Endodermal cell (in vitro differentiated cells): ENCODE results near the gene DSC3. TPM values are rescaled to one million over a fixed set of nuclear protein-coding genes. Genes with fewer than 3 reads are reported as not detected.

Experiments used
- DNase-seq: peaks from one replicate; pipeline ENCODE4 v3.0.0-alpha.2; 2017
- H3K27ac ChIP-seq: 2 replicates; pipeline ENCODE4 v1.5.1; 2013; ENCODE audit warnings: mild to moderate bottlenecking, low read depth, low read length, moderate library complexity
- H3K27me3 ChIP-seq: 2 replicates; pipeline ENCODE4 v1.6.1; 2013; ENCODE audit warnings: mild to moderate bottlenecking, low read length, moderate library complexity; ENCODE audit not compliant: insufficient read depth, control insufficient read depth, poor library complexity, severe bottlenecking
- H3K36me3 ChIP-seq: 2 replicates; pipeline ENCODE4 v1.7.0; 2013; ENCODE audit warnings: mild to moderate bottlenecking, low read length, moderate library complexity; ENCODE audit not compliant: control insufficient read depth, insufficient read depth
- H3K4me1 ChIP-seq: one replicate; pipeline ENCODE4 v1.7.0; 2013; ENCODE audit warnings: low read length; ENCODE audit not compliant: control insufficient read depth, insufficient read depth
- H3K4me3 ChIP-seq: 2 replicates; pipeline ENCODE4 v1.5.1; 2013; ENCODE audit warnings: mild to moderate bottlenecking, low read length, moderate library complexity
- H3K9ac ChIP-seq: 2 replicates; pipeline ENCODE4 v1.6.1; 2013; ENCODE audit warnings: mild to moderate bottlenecking, low read length, moderate library complexity; ENCODE audit not compliant: poor library complexity, severe bottlenecking; ENCODE audit errors: extremely low read depth
- H3K9me3 ChIP-seq: 2 replicates; pipeline ENCODE4 v1.6.1; 2013; ENCODE audit warnings: mild to moderate bottlenecking, low read length, moderate library complexity; ENCODE audit not compliant: control insufficient read depth
- H3K27ac Mint-ChIP-seq: 2 replicates; pipeline ENCODE4 v1.8.0; 2020; ENCODE audit warnings: mixed read lengths
- H3K27me3 Mint-ChIP-seq: 2 replicates; pipeline ENCODE4 v1.8.0; 2021; ENCODE audit warnings: mild to moderate bottlenecking, mixed read lengths; ENCODE audit not compliant: insufficient read depth
- H3K36me3 Mint-ChIP-seq: 2 replicates; pipeline ENCODE4 v1.8.0; 2020; ENCODE audit warnings: low read depth, mixed read lengths
- H3K4me1 Mint-ChIP-seq: 2 replicates; pipeline ENCODE4 v1.8.0; 2020; ENCODE audit warnings: mixed read lengths
- H3K4me3 Mint-ChIP-seq: 2 replicates; pipeline ENCODE4 v1.8.0; 2020; ENCODE audit warnings: mild to moderate bottlenecking, moderate library complexity, mixed read lengths
- H3K9me3 Mint-ChIP-seq: 2 replicates; pipeline ENCODE4 v1.8.0; 2020; ENCODE audit warnings: mild to moderate bottlenecking, mixed read lengths
- CTCF ChIP-seq: fragments of 200-600 bp; sonication (generic); conservative IDR thresholded peaks from 2 replicates; pipeline ENCODE4 v1.5.0; 2021; ENCODE audit warnings: antibody characterized with exemption, mild to moderate bottlenecking
- WGBS, 2 experiments: methylation state at CpG; one replicate each; pipeline versions ENCODE4 v1.1.5 to v1.1.7; 2013; ENCODE audit warnings: missing lambda C conversion rate in 2 of 2, mixed read lengths in 1 of 2; ENCODE audit not compliant: insufficient coverage in 1 of 2, insufficient read length in 1 of 2; 5-methylcytosine and 5-hydroxymethylcytosine counted together
- total RNA-seq, 2 donors: library from RNA; stranded (reverse); fragmentation: NEBNext Ultra II Directional in 1 of 2; extraction: Animal tissue kit (Norgen Biotek cat#: 25700) in 1 of 2; gene quantifications; 2 replicates in 1 of 2; 3 replicates in 1 of 2; pipeline ENCODE4 v1.2.1, GENCODE V29; 2021

DSC3 gene
- total RNA-seq, 2 donors from 2014 or later: 0.26 to 0.53 TPM

DNA sequence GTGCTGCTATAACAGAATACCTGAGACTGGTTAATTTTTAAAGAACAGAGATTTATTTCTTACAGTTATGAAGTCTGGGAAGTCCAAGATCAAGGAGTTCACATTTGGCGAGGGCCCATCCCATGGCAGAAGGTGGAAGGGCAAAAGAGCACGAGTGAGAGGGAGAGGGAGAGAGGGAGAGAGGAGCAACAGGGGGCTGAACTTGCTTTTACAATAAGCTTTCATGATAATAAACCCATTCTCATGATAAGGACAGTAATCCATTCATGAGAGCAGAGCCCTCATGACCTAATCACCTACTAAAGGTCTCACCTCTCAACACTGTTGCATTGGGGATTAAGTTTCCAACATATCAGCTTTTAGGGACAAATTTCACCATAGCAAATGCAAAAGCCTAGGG, 45.3 kb downstream of the DSC3 start:
- no peak for DNase-seq
- Histone ChIP-seq H3K36me3 (no peaks in the 10 kb centered on the region), H3K27ac (no peak overlapping the region), H3K4me1 (no peaks in the 10 kb centered on the region), H3K4me3 (no peak overlapping the region), H3K27me3 (no peaks in the 10 kb centered on the region), H3K9me3 (no peaks in the 10 kb centered on the region), H3K9ac (no peak overlapping the region)
- no peak for TF ChIP-seq CTCF
- Mint-ChIP-seq H3K4me1 (peaks cover 13% of the 10 kb centered on the region), H3K9me3 (no peaks in the 10 kb centered on the region), H3K27ac (no peak overlapping the region), H3K4me3 (no peak overlapping the region), H3K36me3 (no peaks in the 10 kb centered on the region), H3K27me3 (no peaks in the 10 kb centered on the region)
- WGBS, 2 experiments: 46 to 100% methylated on average over 1 to 2 of the region's 2 CpGs

- TF ChIP-seq CTCF: no peak
- Histone ChIP-seq H3K4me1 (no peaks in the 10 kb centered on the region), H3K36me3 (no peaks in the 10 kb centered on the region), H3K4me3 (no peak overlapping the region), H3K27me3 (no peaks in the 10 kb centered on the region), H3K9me3 (no peaks in the 10 kb centered on the region), H3K9ac (no peak overlapping the region), H3K27ac (no peak overlapping the region)
- Mint-ChIP-seq H3K27me3 (no peaks in the 10 kb centered on the region), H3K9me3 (no peaks in the 10 kb centered on the region), H3K36me3 (no peaks in the 10 kb centered on the region), H3K4me1 (peaks cover 11% of the 10 kb centered on the region), H3K4me3 (no peak overlapping the region), H3K27ac (no peak overlapping the region)
- DNase-seq: no peak
- 88 to 90% methylated on average over 1 to 2 of the region's 2 CpGs for WGBS, 2 experiments
Measured at GRCh38 chr18:30992231-30992630, 50.3 kb downstream of the DSC3 start.

DNA sequence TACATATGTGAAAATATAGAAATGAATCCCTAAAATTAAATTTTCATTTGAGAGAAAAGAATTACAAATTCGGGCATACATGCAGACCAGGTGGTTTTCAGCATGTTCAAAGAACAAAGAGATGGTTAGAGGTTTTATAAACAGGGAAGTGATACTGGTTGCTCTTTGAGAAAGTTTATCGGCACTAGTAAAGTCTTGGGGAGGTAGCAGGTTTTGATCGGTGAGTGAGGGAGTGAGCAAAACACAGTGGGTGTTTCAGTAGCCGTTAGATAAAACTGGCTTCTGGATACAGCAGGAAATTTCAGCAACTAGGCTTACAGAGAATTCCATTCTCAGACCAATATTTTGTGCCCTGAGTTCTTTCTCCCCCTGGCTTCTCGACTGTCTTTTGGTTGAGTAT, 51.1 kb downstream of the DSC3 start:
- Histone ChIP-seq H3K4me3 (no peak overlapping the region), H3K9ac (no peak overlapping the region), H3K36me3 (no peaks in the 10 kb centered on the region), H3K27ac (no peak overlapping the region), H3K9me3 (no peaks in the 10 kb centered on the region), H3K27me3 (no peaks in the 10 kb centered on the region), H3K4me1 (no peaks in the 10 kb centered on the region)
- Mint-ChIP-seq H3K9me3 (no peaks in the 10 kb centered on the region), H3K36me3 (no peaks in the 10 kb centered on the region), H3K4me3 (no peak overlapping the region), H3K27ac (no peak overlapping the region), H3K27me3 (no peaks in the 10 kb centered on the region), H3K4me1 (peaks cover 6% of the 10 kb centered on the region)
- WGBS, 2 experiments: 78 to 91% methylated on average over 5 of the region's 5 CpGs
- no peak for DNase-seq
- TF ChIP-seq CTCF: no peak
